Right atrium auricular region (tissue), 2 donors: Measurements from ENCODE around the gene MANF. TPM values are rescaled to one million over a fixed set of nuclear protein-coding genes. Genes with fewer than 3 reads are reported as not detected.

Experiments
- DNase-seq: peaks from one replicate; pipeline ENCODE4 v3.0.0-alpha.2; 2019; ENCODE audit warnings: low spot score
- H3K27ac ChIP-seq, 2 donors: fragments of 200-600 bp; sonication (generic); 1 replicate in 1 of 2; 2 replicates in 1 of 2; pipeline ENCODE4 v1.5.1; 2016 to 2019
- H3K27me3 ChIP-seq, 2 donors: fragments of 200-600 bp; sonication (generic); one replicate each; pipeline versions ENCODE4 v1.5.1 to v1.6.0; 2017 to 2019
- H3K36me3 ChIP-seq: fragments of 200-600 bp; sonication (generic); one replicate; pipeline ENCODE4 v1.5.1; 2016
- H3K4me1 ChIP-seq, 2 donors: fragments of 200-600 bp; sonication (generic); one replicate each; pipeline versions ENCODE4 v1.5.1 to v1.6.0; 2017 to 2019
- H3K4me3 ChIP-seq, 2 donors: fragments of 200-600 bp; sonication (generic); 1 replicate in 1 of 2; 2 replicates in 1 of 2; pipeline ENCODE4 v1.5.1; 2017 to 2019; ENCODE audit warnings: mild to moderate bottlenecking in 1 of 2, moderate library complexity in 1 of 2
- H3K9me3 ChIP-seq, 2 donors: fragments of 200-600 bp; sonication (generic); one replicate each; pipeline ENCODE4 v1.5.1; 2019
- total RNA-seq, 2 donors: library from RNA; depleted of rRNA; stranded (reverse); fragments of >200 nt; gene quantifications; one replicate each; pipeline ENCODE4 v1.1.0, GENCODE V29; 2016
- TF ChIP-seq, protein P1 (sequence below), 2 donors: fragments of 200-600 bp; sonication (generic); IDR thresholded peaks; one replicate each; pipeline ENCODE4 v1.5.1; 2019; ENCODE audit warnings: antibody characterized with exemption in 2 of 2

The MANF gene
- total RNA-seq, 2 donors from 2014 or later: 41.7 to 46.9 TPM

DNA sequence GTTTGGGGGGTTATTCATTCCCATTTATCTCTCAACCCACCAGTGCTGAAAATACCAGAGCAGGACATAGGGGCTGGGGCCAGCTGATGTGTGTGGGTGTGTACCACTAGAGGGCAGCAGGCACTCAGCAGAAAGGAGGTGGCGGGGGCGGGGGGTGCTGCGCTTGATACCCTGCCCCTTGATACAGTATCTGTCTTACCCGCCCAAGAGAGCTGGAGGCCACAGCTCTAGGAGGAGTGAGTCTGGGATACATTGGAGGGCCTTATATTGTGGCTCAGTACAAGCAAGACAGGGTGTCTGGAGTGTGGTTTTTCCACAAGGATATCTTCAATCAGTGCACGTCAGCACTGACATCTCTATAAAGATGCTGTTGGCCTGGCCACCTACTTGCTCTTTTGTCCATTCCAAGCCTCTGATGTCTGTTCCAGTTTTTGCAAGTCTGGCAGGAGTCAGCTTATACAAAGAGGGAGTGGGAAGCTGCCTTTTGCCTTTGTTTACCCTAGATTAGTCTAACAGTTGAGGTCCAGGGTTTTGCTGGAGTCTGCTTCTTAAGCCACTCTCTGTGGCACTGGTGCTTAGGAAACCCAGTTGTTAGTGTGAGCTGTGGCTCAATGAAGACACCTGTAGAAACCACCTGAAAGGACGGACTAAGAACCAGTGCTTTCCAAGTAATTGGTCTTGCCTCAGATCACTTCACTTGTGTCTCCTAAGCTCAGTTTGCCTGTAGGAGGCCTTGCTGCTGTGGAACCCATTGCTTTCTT lies 4.5 kb downstream of the MANF start:
- peaks cover 0 to 83% of the 10 kb centered on the region in 2 donors for H3K4me1 ChIP-seq
- TF ChIP-seq, protein P1, sequence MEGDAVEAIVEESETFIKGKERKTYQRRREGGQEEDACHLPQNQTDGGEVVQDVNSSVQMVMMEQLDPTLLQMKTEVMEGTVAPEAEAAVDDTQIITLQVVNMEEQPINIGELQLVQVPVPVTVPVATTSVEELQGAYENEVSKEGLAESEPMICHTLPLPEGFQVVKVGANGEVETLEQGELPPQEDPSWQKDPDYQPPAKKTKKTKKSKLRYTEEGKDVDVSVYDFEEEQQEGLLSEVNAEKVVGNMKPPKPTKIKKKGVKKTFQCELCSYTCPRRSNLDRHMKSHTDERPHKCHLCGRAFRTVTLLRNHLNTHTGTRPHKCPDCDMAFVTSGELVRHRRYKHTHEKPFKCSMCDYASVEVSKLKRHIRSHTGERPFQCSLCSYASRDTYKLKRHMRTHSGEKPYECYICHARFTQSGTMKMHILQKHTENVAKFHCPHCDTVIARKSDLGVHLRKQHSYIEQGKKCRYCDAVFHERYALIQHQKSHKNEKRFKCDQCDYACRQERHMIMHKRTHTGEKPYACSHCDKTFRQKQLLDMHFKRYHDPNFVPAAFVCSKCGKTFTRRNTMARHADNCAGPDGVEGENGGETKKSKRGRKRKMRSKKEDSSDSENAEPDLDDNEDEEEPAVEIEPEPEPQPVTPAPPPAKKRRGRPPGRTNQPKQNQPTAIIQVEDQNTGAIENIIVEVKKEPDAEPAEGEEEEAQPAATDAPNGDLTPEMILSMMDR (IDR thresholded peaks at IDR 0.05): peak; percentile 78 to 81
- no peaks in the 10 kb centered on the region for H3K27me3 ChIP-seq
- H3K4me3 ChIP-seq: no peak overlapping the region
- DNase-seq: peak; percentile 59
- H3K36me3 ChIP-seq: peaks cover 40% of the 10 kb centered on the region
- no peak overlapping the region for H3K27ac ChIP-seq
- H3K9me3 ChIP-seq: no peaks in the 10 kb centered on the region

DNA sequence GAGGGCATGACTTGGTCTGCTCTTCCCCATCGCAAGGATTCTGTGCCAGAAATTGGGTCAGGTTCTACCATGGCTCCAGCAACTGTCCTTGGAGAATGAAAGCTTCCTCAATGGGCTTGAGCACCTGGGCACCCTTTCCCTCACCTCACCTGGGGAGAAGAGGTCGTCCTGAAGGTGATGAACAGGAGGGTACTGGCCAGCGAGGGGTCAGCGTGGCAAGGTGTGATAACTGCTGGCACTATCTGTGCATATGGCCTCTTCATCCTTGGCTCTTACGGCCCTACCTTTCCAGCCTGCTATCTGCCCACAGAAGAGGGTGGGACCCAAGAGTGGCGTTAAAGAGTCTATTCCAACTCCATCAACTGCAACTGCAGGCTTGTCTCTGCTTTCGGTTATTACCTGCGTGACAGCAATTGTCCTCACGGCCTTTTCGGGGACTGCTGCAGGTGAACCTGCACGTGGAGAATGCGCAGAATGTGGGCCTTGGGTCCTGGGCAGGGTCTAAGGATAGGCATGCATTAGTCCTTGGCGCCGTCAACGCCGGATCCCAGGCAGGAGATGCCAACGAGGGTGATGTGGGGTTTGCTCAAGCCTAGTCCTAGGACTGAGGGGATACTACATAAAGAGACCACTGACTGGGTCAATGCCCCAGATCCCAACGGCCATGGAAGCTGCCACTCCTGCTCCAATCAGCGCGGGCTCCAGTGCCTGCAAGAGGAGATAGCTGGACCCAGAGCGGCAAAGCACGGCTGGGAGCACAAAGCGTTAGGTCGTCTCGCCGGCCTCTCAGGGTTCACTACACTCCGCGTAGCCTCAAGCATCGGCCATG lies 5.4 kb downstream of the MANF start:
- H3K36me3 ChIP-seq: peaks cover 46% of the 10 kb centered on the region

DNA sequence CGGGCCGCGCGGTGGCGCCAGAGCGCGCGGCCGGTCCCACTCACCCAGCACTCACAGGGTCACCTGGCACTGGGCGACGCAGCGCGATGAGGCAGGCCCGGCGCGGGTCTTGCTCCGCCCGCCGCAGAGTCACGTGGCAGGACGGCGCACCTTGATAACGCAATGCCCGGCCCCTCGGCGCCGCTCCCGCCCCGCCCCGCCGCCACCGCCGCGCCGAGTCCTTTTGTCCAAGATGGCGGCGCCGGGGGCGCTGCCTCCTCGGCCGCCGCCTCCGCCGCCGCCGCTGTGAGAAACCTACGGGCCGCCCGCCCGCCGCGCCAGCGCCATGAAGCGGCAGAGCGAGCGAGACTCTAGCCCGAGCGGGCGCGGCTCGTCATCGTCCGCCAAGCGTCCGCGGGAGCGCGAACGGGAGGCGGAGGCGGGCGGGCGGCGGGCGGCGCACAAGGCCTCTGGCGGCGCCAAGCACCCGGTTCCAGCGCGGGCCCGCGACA lies 6.0 kb downstream of the MANF start, which contains the start of gene RBM15B:
Gene RBM15B, plus strand, starts transcription at position 211 of the 491 bp plus-strand sequence. Its CDS starts 115 bp downstream, at position 326.
- TF ChIP-seq, protein P1 (IDR thresholded peaks at IDR 0.05): peak in 1 of 2 donors; percentile 95
- peak; percentile 97 for DNase-seq
- peak within 1 kb of the TSS; percentile 71 to 79 for H3K4me3 ChIP-seq
- peaks cover 0 to 92% of the 10 kb centered on the region in 2 donors for H3K4me1 ChIP-seq
- H3K36me3 ChIP-seq: peaks cover 51% of the 10 kb centered on the region
- peak within 1 kb of the TSS; percentile 87 for H3K27ac ChIP-seq
- H3K27me3 ChIP-seq: no peaks in the 10 kb centered on the region
- H3K9me3 ChIP-seq: no peaks in the 10 kb centered on the region

More for the DNA sequence above, 5.4 kb downstream of the MANF start:
- H3K27me3 ChIP-seq: no peaks in the 10 kb centered on the region
- H3K9me3 ChIP-seq: no peaks in the 10 kb centered on the region
- TF ChIP-seq, protein P1 (IDR thresholded peaks at IDR 0.05): peak in 1 of 2 donors; percentile 86
- peak overlapping the region; percentile 71 to 79 for H3K4me3 ChIP-seq
- H3K4me1 ChIP-seq: peaks cover 0 to 92% of the 10 kb centered on the region in 2 donors
- no peak for DNase-seq
- H3K27ac ChIP-seq: peak overlapping the region; percentile 73 to 87

DNA sequence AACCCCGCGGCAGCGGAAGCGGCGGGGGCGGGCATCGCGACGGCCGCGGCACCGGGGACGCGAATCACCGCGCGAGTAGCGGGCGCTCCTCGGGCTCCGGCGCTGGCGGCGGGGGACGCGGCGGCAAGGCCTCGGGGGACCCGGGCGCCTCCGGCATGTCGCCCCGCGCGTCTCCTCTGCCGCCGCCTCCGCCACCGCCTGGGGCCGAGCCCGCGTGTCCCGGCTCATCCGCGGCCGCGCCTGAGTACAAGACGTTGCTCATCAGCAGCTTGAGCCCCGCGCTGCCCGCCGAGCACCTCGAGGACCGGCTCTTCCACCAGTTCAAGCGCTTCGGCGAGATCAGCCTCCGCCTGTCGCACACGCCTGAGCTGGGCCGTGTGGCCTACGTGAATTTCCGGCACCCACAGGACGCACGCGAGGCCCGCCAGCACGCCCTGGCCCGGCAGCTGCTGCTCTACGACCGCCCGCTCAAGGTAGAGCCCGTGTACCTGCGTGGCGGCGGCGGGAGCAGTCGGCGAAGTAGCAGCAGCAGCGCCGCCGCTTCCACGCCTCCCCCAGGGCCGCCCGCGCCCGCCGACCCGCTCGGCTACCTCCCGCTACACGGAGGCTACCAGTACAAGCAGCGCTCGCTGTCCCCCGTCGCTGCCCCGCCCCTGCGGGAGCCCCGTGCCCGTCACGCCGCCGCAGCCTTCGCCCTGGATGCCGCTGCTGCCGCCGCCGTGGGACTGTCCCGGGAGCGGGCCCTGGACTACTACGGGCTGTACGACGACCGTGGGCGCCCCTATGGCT lies 6.7 kb downstream of the MANF start:
- H3K36me3 ChIP-seq: peaks cover 57% of the 10 kb centered on the region
- peak overlapping the region; percentile 87 for H3K27ac ChIP-seq
- no peak for DNase-seq
- TF ChIP-seq, protein P1 (IDR thresholded peaks at IDR 0.05): no peak
- H3K9me3 ChIP-seq: no peaks in the 10 kb centered on the region
- H3K4me1 ChIP-seq: peaks cover 0 to 92% of the 10 kb centered on the region in 2 donors
- no peaks in the 10 kb centered on the region for H3K27me3 ChIP-seq
- peak overlapping the region; percentile 71 to 79 for H3K4me3 ChIP-seq
